Stimulated activated CD8-positive, alpha-beta memory T cell treated with anti-CD3 and anti-CD28 coated beads, Interleukin-15, amount 100 ng/mL, for 4 hours (primary cell): ENCODE data around the gene XAF1.
"Not testable (repeated sequence)": the region's sequence is repeated elsewhere in the genome, so short reads cannot be mapped to it uniquely, and the experiment has no call there.

ENCODE experiments used
- DNase-seq, 2 donors: peaks; one replicate each; pipeline ENCODE4 v3.0.0-alpha.2; 2020; ENCODE audit warnings: low read depth in 2 of 2

The XAF1 gene

DNA sequence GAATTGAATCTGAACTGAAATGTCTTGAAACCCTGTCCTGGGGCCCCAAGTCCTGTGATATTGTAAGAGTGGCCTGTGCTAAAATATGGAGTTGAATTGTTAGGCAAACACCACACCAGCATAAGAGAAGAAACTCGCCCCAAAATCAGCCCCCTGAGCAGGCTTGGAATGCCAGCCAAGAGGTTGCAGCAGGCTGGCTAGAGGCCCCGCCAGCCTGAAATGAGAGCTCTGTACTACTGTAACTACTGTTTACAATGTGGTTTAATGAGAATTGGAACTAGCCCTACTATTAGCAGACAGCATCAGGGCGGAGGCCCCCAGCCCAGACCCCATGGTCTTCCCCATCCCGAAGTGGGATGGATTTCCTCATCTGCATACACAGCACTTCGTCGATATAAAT, 43.9 kb downstream of the XAF1 start:
- DNase-seq = no peak

DNA sequence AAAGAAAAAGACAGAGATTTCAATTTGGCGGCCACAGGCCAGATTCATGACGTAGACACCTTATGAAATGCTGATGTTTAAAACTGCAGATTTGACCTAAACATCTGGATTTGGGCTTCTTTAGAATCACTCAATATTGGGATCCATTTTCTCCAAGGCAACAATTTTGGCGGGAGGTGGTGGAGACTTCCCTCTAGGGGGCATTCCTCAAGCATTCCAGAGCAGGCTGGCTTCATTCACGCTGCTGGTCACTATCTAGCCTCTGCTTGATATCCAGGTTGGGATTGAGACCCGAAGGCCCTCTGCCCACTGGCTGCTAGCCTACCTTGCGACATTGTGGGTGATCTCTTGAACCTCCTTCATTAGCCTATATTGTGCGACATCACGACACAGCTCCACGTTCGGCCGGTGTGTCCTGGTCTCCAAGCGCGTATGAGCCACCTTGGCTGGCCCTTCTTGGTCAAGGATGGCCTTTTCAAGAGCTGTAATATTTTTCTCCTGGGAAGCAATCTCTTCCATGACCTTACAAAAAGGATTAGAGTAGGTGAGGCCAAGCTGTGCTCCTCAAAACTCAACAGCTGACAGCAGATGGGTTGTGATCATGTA, 44.7 kb downstream of the XAF1 start:
- DNase-seq = no peak

DNA sequence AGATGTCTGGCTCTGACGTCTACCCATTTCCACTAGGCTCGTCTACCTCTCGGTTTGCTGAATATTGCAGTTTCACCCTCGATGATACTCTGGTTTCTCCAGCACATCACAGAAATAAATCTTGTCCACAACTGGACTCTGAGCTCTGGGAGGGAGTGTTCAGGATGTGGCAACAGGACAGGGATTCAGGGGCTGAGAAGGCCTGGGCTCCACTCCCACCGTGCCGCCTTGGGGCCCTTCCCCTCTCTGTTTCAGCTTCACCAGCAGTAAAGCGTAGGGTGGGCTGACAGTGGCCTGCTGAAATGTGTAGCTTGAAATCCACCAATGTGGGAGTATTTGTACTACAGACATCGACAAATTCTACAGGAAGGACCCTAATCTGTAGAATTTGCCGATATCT, 55.7 kb downstream of the XAF1 start:
- no peak for DNase-seq

GRCh38 chr17:6812295-6812694, 56.4 kb downstream of the XAF1 start:
- no peak for DNase-seq

DNA sequence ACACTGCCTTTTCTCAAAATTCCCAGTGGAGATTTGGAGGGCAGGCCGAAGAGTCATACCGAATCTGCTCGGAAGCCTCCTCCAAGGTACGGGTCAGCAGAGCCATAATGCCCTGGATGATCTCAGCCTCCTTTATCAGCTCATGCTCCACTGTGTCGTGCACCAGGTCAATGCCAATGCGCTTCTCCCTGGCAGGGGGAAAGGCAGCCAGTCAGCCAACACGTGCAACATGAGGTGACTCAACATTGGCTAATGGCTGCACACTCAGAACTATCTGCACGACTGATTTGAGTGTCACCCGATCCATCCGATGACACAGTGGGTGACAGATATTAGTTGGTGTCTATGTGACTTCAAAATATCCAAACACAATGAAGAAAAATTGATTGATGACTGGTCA, 59.9 kb downstream of the XAF1 start:
- DNase-seq = no peak

- not testable (repeated sequence) for DNase-seq
Observed at GRCh38 chr17:6816368-6816767, 60.5 kb downstream of the XAF1 start.

DNA sequence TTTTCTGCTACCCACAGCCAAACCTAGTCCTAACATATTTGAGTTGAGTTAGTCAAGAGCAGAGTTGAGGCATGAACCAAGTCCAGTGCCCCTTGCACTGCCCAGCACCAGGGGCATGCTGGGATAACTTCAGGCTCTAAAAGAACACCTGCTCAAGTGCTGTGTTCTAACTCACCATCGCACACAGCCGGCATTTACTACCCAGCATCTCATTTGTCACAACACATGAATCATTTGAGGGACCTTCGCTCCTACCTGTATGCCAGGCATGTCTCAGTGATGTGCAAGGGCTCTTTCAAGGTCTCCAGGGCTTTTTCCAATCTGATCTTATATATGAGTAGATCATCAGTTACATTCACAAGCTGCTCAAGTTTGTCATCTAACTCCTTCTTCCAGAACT, 63.1 kb downstream of the XAF1 start:
- no peak for DNase-seq

DNA sequence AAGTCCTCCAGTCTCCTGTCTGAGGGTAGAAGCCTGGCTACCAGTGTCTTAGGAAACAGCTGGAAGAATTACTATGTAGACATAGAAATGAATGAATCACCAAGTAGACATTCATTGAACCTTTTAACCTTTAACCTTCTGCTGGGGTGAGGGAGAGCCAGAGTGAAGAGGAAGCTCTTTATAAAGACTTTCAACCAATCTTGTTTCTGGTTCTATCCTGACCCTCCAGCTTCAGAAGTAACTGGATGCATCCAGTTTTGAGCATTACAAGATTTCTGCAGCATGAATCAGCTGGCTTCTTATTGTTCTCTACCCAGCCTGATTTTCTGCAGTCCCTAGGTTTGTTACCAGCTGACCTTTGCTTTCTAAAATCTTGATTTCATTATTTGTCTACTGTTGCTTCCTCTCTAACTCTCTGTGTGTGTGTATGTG, 67.2 kb downstream of the XAF1 start:
- no peak for DNase-seq
